ENCODE measurements around the gene PSMB2.

DNA sequence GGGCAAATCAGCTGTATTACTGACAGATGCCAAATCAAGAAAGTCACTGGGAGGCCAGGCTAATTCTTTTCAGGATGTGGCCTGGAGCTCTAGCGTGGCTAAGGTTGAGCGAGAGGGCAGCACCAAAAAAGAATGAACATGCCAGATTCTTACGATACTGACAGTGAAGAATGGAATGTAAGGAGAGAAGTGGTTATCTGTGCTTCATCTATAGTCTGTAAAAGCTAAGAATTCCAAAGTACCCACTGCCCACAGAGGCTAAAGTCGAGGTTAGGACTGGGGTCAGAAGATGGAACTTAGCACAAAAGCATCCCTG lies 35.5 kb downstream of the PSMB2 start:
- TF ChIP-seq CTCF (IDR thresholded peaks at IDR 0.05) (no peak), POLR2A (IDR thresholded peaks at IDR 0.05) (no peak)

All from thyroid gland (tissue), 4 donors.